Activated naive CD4-positive, alpha-beta T cell treated with anti-CD3 and anti-CD28 coated beads, Interleukin-2, amount 50 U/mL, for 24 hours (primary cell): ENCODE data around the gene SMIM41.

Experiments used
- H3K27ac Mint-ChIP-seq: one replicate; pipeline ENCODE4 v1.8.0; 2021; ENCODE audit warnings: mild to moderate bottlenecking, mixed read lengths
- H3K27me3 Mint-ChIP-seq: one replicate; pipeline ENCODE4 v1.8.0; 2021; ENCODE audit warnings: mixed read lengths
- H3K36me3 Mint-ChIP-seq: one replicate; pipeline ENCODE4 v1.8.0; 2021; ENCODE audit warnings: mixed read lengths
- H3K4me1 Mint-ChIP-seq: one replicate; pipeline ENCODE4 v1.8.0; 2021; ENCODE audit warnings: mixed read lengths
- H3K4me3 Mint-ChIP-seq: one replicate; pipeline ENCODE4 v1.8.0; 2021; ENCODE audit warnings: mild to moderate bottlenecking, mixed read lengths
- H3K9me3 Mint-ChIP-seq: one replicate; pipeline ENCODE4 v1.8.0; 2021; ENCODE audit warnings: mixed read lengths

The SMIM41 gene

GRCh38 chr12:52119398-52120254 is 40.1 kb downstream of the SMIM41 start:
- Mint-ChIP-seq H3K27ac (peak overlapping the region; percentile 24), H3K36me3 (no peaks in the 10 kb centered on the region), H3K27me3 (peaks cover 6% of the 10 kb centered on the region), H3K9me3 (no peaks in the 10 kb centered on the region), H3K4me1 (peaks cover 12% of the 10 kb centered on the region), H3K4me3 (no peak overlapping the region)

- H3K36me3 Mint-ChIP-seq: no peaks in the 10 kb centered on the region
- H3K4me1 Mint-ChIP-seq: peaks cover 10% of the 10 kb centered on the region
- H3K27ac Mint-ChIP-seq: peak overlapping the region; percentile 70
- H3K4me3 Mint-ChIP-seq: no peak overlapping the region
- H3K9me3 Mint-ChIP-seq: no peaks in the 10 kb centered on the region
- H3K27me3 Mint-ChIP-seq: peaks cover 6% of the 10 kb centered on the region
Observed at GRCh38 chr12:52120951-52121823, 41.7 kb downstream of the SMIM41 start.

GRCh38 chr12:52121824-52122539 is 42.5 kb downstream of the SMIM41 start:
- Mint-ChIP-seq H3K36me3 (no peaks in the 10 kb centered on the region), H3K9me3 (no peaks in the 10 kb centered on the region), H3K4me3 (no peak overlapping the region), H3K27me3 (peaks cover 6% of the 10 kb centered on the region), H3K27ac (no peak overlapping the region), H3K4me1 (peaks cover 2% of the 10 kb centered on the region)

GRCh38 chr12:52122540-52122871 is 43.0 kb downstream of the SMIM41 start:
- no peaks in the 10 kb centered on the region for H3K36me3 Mint-ChIP-seq
- no peaks in the 10 kb centered on the region for H3K4me1 Mint-ChIP-seq
- H3K4me3 Mint-ChIP-seq: no peak overlapping the region
- H3K27me3 Mint-ChIP-seq: peaks cover 6% of the 10 kb centered on the region
- no peak overlapping the region for H3K27ac Mint-ChIP-seq
- H3K9me3 Mint-ChIP-seq: no peaks in the 10 kb centered on the region

- Mint-ChIP-seq H3K4me1 (no peaks in the 10 kb centered on the region), H3K4me3 (no peak overlapping the region), H3K9me3 (no peaks in the 10 kb centered on the region), H3K36me3 (no peaks in the 10 kb centered on the region), H3K27me3 (peaks cover 6% of the 10 kb centered on the region), H3K27ac (no peak overlapping the region)
Observed at GRCh38 chr12:52122904-52123303, 43.4 kb downstream of the SMIM41 start.

GRCh38 chr12:52123487-52124186 is 44.1 kb downstream of the SMIM41 start:
- H3K27ac Mint-ChIP-seq: no peak overlapping the region
- H3K36me3 Mint-ChIP-seq: no peaks in the 10 kb centered on the region
- no peaks in the 10 kb centered on the region for H3K4me1 Mint-ChIP-seq
- H3K4me3 Mint-ChIP-seq: no peak overlapping the region
- no peaks in the 10 kb centered on the region for H3K9me3 Mint-ChIP-seq
- peaks cover 6% of the 10 kb centered on the region for H3K27me3 Mint-ChIP-seq

- no peaks in the 10 kb centered on the region for H3K36me3 Mint-ChIP-seq
- no peak overlapping the region for H3K27ac Mint-ChIP-seq
- H3K4me1 Mint-ChIP-seq: no peaks in the 10 kb centered on the region
- peaks cover 3% of the 10 kb centered on the region for H3K27me3 Mint-ChIP-seq
- H3K9me3 Mint-ChIP-seq: no peaks in the 10 kb centered on the region
- H3K4me3 Mint-ChIP-seq: no peak overlapping the region
Observed at GRCh38 chr12:52125476-52125900, 46.0 kb downstream of the SMIM41 start.

GRCh38 chr12:52126050-52126604 is 46.6 kb downstream of the SMIM41 start:
- Mint-ChIP-seq H3K9me3 (no peaks in the 10 kb centered on the region), H3K4me3 (no peak overlapping the region), H3K27me3 (peaks cover 3% of the 10 kb centered on the region), H3K36me3 (no peaks in the 10 kb centered on the region), H3K4me1 (no peaks in the 10 kb centered on the region), H3K27ac (peak overlapping the region; percentile 23)

GRCh38 chr12:52126605-52127578 is 47.4 kb downstream of the SMIM41 start:
- Mint-ChIP-seq H3K27me3 (peaks cover 1% of the 10 kb centered on the region), H3K27ac (no peak overlapping the region), H3K4me1 (no peaks in the 10 kb centered on the region), H3K36me3 (no peaks in the 10 kb centered on the region), H3K9me3 (no peaks in the 10 kb centered on the region), H3K4me3 (no peak overlapping the region)

- no peak overlapping the region for H3K4me3 Mint-ChIP-seq
- no peaks in the 10 kb centered on the region for H3K4me1 Mint-ChIP-seq
- H3K9me3 Mint-ChIP-seq: no peaks in the 10 kb centered on the region
- H3K36me3 Mint-ChIP-seq: no peaks in the 10 kb centered on the region
- no peaks in the 10 kb centered on the region for H3K27me3 Mint-ChIP-seq
- no peak overlapping the region for H3K27ac Mint-ChIP-seq
Observed at GRCh38 chr12:52127683-52128450, 48.4 kb downstream of the SMIM41 start.

GRCh38 chr12:52130711-52131110 is 51.2 kb downstream of the SMIM41 start:
- no peak overlapping the region for H3K27ac Mint-ChIP-seq
- H3K4me3 Mint-ChIP-seq: no peak overlapping the region
- H3K9me3 Mint-ChIP-seq: no peaks in the 10 kb centered on the region
- no peaks in the 10 kb centered on the region for H3K27me3 Mint-ChIP-seq
- H3K4me1 Mint-ChIP-seq: no peaks in the 10 kb centered on the region
- no peaks in the 10 kb centered on the region for H3K36me3 Mint-ChIP-seq

- Mint-ChIP-seq H3K4me3 (no peak overlapping the region), H3K4me1 (no peaks in the 10 kb centered on the region)
Observed at GRCh38 chr12:52132754-52133161, 53.3 kb downstream of the SMIM41 start.

GRCh38 chr12:52137746-52138145 is 58.2 kb downstream of the SMIM41 start:
- Mint-ChIP-seq H3K4me3 (no peak overlapping the region), H3K9me3 (no peaks in the 10 kb centered on the region), H3K4me1 (no peaks in the 10 kb centered on the region), H3K27me3 (no peaks in the 10 kb centered on the region), H3K36me3 (no peaks in the 10 kb centered on the region), H3K27ac (no peak overlapping the region)

More at GRCh38 chr12:52132754-52133161, 53.3 kb downstream of the SMIM41 start:
- Mint-ChIP-seq H3K36me3 (no peaks in the 10 kb centered on the region), H3K27ac (no peak overlapping the region), H3K27me3 (no peaks in the 10 kb centered on the region), H3K9me3 (no peaks in the 10 kb centered on the region)
